Suprapubic skin (tissue), 4 donors: ENCODE data around the gene PIH1D2. TPM values are rescaled to one million over a fixed set of nuclear protein-coding genes. Genes with fewer than 3 reads are reported as not detected.

Source experiments
- DNase-seq, 2 donors: peaks; one replicate each; pipeline ENCODE4 v3.0.0-alpha.2; 2019; ENCODE audit warnings: low spot score in 2 of 2
- H3K27ac ChIP-seq: fragments of 200-600 bp; sonication (generic); one replicate; pipeline ENCODE4 v1.5.1; 2019
- H3K27me3 ChIP-seq: fragments of 200-600 bp; sonication (generic); one replicate; pipeline ENCODE4 v1.5.1; 2019
- H3K36me3 ChIP-seq: fragments of 200-600 bp; sonication (generic); one replicate; pipeline ENCODE4 v1.5.1; 2019
- H3K4me1 ChIP-seq: fragments of 200-600 bp; sonication (generic); one replicate; pipeline ENCODE4 v1.5.1; 2019
- H3K4me3 ChIP-seq: fragments of 200-600 bp; sonication (generic); one replicate; pipeline ENCODE4 v1.5.1; 2019; ENCODE audit warnings: mild to moderate bottlenecking
- H3K9me3 ChIP-seq: fragments of 200-600 bp; sonication (generic); one replicate; pipeline ENCODE4 v1.5.1; 2019
- EP300 ChIP-seq: sonication (generic); formaldehyde crosslinking; IDR thresholded peaks from one replicate; pipeline ENCODE4 v1.6.1; 2017; ENCODE audit warnings: antibody characterized with exemption
- POLR2A ChIP-seq, 2 donors: fragments of 450-650 bp; IDR thresholded peaks; one replicate each; pipeline ENCODE4 v1.6.1; 2017; ENCODE audit warnings: antibody characterized with exemption in 2 of 2, mild to moderate bottlenecking in 2 of 2, moderate library complexity in 2 of 2
- POLR2AphosphoS5 ChIP-seq, 3 donors: sonication (generic); formaldehyde crosslinking; IDR thresholded peaks; one replicate each; pipeline ENCODE4 v1.6.1; 2017; ENCODE audit warnings: antibody characterized with exemption in 3 of 3
- WGBS: methylation state at CpG from one replicate; pipeline ENCODE4 v1.1.5; 2018; 5-methylcytosine and 5-hydroxymethylcytosine counted together
- total RNA-seq, 4 donors: library from RNA; depleted of rRNA; stranded (reverse); fragments of >200 nt; gene quantifications; one replicate each; pipeline ENCODE4 v1.1.0, GENCODE V29; 2016
- TF ChIP-seq, protein P1 (sequence below), 2 donors: fragments of 200-600 bp in 1 of 2; fragments of 450-650 bp in 1 of 2; sonication (generic) in 1 of 2; IDR thresholded peaks; one replicate each; pipeline ENCODE4 v1.5.1; 2016 to 2019; ENCODE audit warnings: antibody characterized with exemption in 2 of 2, mild to moderate bottlenecking in 1 of 2, moderate library complexity in 1 of 2

Gene PIH1D2
- total RNA-seq, 4 donors from 2014 or later, result 1.1 to 2.6 (median 2.3) TPM

DNA sequence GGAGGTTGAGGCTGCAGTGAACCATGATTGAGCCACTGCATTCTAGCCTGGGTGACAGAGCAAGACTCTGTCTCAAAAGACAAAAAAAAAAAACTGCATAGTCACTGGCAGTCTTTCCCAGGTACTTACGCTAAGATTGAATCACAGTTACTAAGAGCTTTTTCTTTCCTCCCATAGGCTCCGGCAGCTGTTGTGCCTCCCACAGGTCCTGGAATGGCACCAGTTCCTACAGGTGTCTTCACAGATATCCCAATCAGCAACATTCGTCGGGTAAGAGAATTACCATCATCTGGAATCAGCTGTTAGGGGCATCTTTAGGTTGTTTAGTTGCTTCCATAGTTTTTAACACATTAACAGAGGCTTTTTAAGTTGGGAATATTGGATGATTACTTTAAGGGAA, 28.9 kb downstream of the PIH1D2 start:
- Histone ChIP-seq H3K36me3 (peaks cover 61% of the 10 kb centered on the region), H3K27ac (no peak overlapping the region), H3K4me1 (peaks cover 4% of the 10 kb centered on the region), H3K27me3 (no peaks in the 10 kb centered on the region), H3K4me3 (no peak overlapping the region), H3K9me3 (no peaks in the 10 kb centered on the region)
- no peak for DNase-seq
- WGBS, result 92% methylated on average over 4 of the region's 4 CpGs
- TF ChIP-seq, protein P1, sequence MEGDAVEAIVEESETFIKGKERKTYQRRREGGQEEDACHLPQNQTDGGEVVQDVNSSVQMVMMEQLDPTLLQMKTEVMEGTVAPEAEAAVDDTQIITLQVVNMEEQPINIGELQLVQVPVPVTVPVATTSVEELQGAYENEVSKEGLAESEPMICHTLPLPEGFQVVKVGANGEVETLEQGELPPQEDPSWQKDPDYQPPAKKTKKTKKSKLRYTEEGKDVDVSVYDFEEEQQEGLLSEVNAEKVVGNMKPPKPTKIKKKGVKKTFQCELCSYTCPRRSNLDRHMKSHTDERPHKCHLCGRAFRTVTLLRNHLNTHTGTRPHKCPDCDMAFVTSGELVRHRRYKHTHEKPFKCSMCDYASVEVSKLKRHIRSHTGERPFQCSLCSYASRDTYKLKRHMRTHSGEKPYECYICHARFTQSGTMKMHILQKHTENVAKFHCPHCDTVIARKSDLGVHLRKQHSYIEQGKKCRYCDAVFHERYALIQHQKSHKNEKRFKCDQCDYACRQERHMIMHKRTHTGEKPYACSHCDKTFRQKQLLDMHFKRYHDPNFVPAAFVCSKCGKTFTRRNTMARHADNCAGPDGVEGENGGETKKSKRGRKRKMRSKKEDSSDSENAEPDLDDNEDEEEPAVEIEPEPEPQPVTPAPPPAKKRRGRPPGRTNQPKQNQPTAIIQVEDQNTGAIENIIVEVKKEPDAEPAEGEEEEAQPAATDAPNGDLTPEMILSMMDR (IDR thresholded peaks at IDR 0.05), result no peak
- TF ChIP-seq POLR2AphosphoS5 (IDR thresholded peaks at IDR 0.05) (no peak), POLR2A (IDR thresholded peaks at IDR 0.05) (no peak), EP300 (no peak)

DNA sequence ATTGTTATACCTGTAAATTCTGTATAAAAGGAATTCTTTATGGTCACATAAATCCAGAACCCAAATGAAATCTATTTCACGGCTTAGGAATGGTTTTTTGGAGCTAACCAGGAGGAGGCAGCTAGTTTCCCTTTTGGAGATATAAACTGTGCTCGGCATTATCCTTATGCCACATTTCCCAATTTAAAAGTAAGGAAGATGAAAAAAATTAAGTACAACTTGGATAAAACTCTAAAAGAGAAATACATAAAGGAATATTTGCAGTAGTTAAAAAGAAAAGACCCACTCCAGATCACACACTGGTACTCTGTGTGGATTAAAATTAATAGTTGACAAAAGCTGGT, 30.9 kb downstream of the PIH1D2 start:
- Histone ChIP-seq H3K36me3 (peaks cover 74% of the 10 kb centered on the region), H3K4me3 (no peak overlapping the region), H3K9me3 (no peaks in the 10 kb centered on the region), H3K27ac (no peak overlapping the region), H3K27me3 (no peaks in the 10 kb centered on the region), H3K4me1 (no peaks in the 10 kb centered on the region)
- TF ChIP-seq POLR2AphosphoS5 (IDR thresholded peaks at IDR 0.05) (no peak), EP300 (no peak), POLR2A (IDR thresholded peaks at IDR 0.05) (no peak)
- TF ChIP-seq, protein P1 (IDR thresholded peaks at IDR 0.05), result no peak
- 92% methylated on average over 2 of the region's 2 CpGs for WGBS
- no peak for DNase-seq

DNA sequence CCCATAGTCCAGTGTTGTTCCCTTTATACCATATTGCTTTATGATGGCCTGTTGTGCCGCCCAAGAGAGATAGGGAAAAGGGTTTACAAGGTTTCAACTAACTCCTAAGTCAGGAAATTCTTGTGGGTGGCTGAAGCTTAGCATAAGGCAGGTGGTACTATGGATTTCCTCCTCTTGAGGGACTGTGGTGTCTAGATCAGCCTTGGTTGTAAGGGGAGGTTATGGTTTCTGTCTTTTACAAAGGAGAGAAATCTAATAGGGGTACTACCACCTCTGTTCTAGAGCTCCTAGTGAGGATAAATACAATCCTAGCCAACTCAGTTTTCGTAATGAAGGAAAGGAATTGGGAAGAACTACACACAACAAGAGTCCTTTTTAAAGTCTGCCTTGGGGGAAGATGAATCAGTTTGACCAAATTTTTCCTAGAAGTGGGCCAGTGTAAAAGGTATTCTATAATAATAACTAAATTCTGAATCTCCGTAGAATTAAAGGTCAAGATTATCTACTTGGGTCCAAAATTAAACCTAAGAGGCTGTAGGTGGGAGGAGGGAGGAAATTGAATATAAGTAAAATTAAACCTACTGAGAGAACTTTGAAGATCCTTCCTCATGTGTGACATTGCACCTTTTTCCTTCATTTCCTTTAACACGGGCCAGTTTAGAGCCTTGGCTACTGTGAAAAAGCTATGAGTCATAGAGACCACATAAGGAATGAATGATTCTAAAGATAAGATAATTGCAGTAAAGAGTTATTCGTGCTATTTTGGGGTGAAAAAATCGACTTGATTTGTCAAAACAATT, 31.5 kb downstream of the PIH1D2 start:
- Histone ChIP-seq H3K4me3 (no peak overlapping the region), H3K27me3 (no peaks in the 10 kb centered on the region), H3K9me3 (no peaks in the 10 kb centered on the region), H3K36me3 (peaks cover 74% of the 10 kb centered on the region), H3K4me1 (no peaks in the 10 kb centered on the region), H3K27ac (no peak overlapping the region)
- 54% methylated on average over 6 of the region's 6 CpGs for WGBS
- DNase-seq, result no peak
- TF ChIP-seq, protein P1 (IDR thresholded peaks at IDR 0.05), result no peak
- no peak for TF ChIP-seq EP300
- TF ChIP-seq POLR2A (IDR thresholded peaks at IDR 0.05), result no peak
- no peak for TF ChIP-seq POLR2AphosphoS5 (IDR thresholded peaks at IDR 0.05)

DNA sequence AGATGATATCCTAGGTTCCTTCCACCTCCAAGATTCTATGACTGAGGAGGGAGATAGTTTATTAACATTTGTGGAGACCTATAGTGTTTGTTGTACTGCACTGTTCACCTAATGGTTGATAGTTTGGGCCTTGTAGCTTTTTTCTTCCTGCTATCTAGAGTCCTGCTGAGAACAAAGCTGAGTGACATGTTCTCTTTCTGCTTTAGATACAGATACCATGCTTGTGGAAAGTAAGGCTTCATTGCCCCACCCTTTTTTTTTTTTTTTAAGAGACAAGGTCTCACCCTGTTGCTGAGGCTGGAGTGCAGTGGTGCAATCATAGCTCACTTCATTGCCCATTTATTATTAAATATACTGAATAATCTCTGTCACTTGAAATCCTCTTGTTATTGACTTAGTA, 36.3 kb downstream of the PIH1D2 start:
- H3K9me3 ChIP-seq, result no peaks in the 10 kb centered on the region
- DNase-seq, result no peak
- no peaks in the 10 kb centered on the region for H3K4me1 ChIP-seq
- TF ChIP-seq POLR2A (IDR thresholded peaks at IDR 0.05) (no peak), POLR2AphosphoS5 (IDR thresholded peaks at IDR 0.05) (no peak), EP300 (no peak)
- TF ChIP-seq, protein P1 (IDR thresholded peaks at IDR 0.05), result no peak
- no peak overlapping the region for H3K4me3 ChIP-seq
- no peaks in the 10 kb centered on the region for H3K27me3 ChIP-seq
- H3K27ac ChIP-seq, result no peak overlapping the region
- peaks cover 66% of the 10 kb centered on the region for H3K36me3 ChIP-seq

DNA sequence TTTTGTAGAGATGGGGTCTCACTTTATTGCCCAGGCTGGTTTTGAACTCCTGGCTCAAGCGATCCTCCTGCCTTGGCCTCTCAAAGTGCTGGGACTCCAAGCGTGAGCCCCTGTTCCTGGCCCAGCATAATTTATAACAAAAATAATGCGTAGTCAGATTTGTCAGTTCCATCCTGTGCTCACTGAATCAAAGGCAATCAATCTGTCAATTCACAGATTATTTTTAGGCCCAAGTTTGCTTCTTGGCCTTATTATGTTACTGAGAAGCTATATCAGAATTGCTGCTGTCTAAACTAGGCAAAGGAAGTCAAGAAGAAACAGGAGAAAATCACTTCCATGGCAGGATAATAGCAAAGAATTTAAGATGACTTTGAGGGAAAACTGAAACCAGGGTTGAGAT, 39.9 kb downstream of the PIH1D2 start:
- TF ChIP-seq EP300 (no peak), POLR2AphosphoS5 (IDR thresholded peaks at IDR 0.05) (no peak), POLR2A (IDR thresholded peaks at IDR 0.05) (no peak)
- TF ChIP-seq, protein P1 (IDR thresholded peaks at IDR 0.05), result no peak
- H3K36me3 ChIP-seq, result peaks cover 62% of the 10 kb centered on the region
- no peaks in the 10 kb centered on the region for H3K4me1 ChIP-seq
- no peaks in the 10 kb centered on the region for H3K9me3 ChIP-seq
- H3K27me3 ChIP-seq, result no peaks in the 10 kb centered on the region
- DNase-seq, result no peak
- 90% methylated on average over 3 of the region's 3 CpGs for WGBS
- no peak overlapping the region for H3K27ac ChIP-seq
- no peak overlapping the region for H3K4me3 ChIP-seq
